Mesendoderm (in vitro differentiated cells): ENCODE measurements around the gene TMEM218.

ENCODE experiments used
- DNase-seq: peaks from one replicate; pipeline ENCODE4 v3.0.0; 2013
- H2AK5ac ChIP-seq: 2 replicates; pipeline ENCODE4 v1.6.1; 2013; ENCODE audit warnings: low read length, inconsistent platforms
- H2BK120ac ChIP-seq: 2 replicates; pipeline ENCODE4 v1.6.1; 2013; ENCODE audit warnings: low read depth, mild to moderate bottlenecking, low read length, moderate library complexity, mixed read lengths
- H2BK15ac ChIP-seq: replicated peaks from 2 replicates; pipeline ENCODE4 v1.6.1; 2013; ENCODE audit warnings: low read depth, mild to moderate bottlenecking, moderate library complexity
- H2BK5ac ChIP-seq: 2 replicates; pipeline ENCODE4 v1.6.1; 2013; ENCODE audit warnings: low read length, inconsistent platforms
- H3K18ac ChIP-seq: 2 replicates; pipeline ENCODE4 v1.6.1; 2013; ENCODE audit warnings: mild to moderate bottlenecking, low read length, mixed read lengths
- H3K23ac ChIP-seq: one replicate; pipeline ENCODE4 v1.6.1; 2013; ENCODE audit warnings: low read length
- H3K27ac ChIP-seq: 2 replicates; pipeline ENCODE4 v1.5.1; 2013; ENCODE audit warnings: low read depth, mild to moderate bottlenecking, inconsistent platforms, low read length, moderate library complexity
- H3K27me3 ChIP-seq: 2 replicates; pipeline ENCODE4 v1.6.1; 2013; ENCODE audit warnings: low read length, control low read depth, mild to moderate bottlenecking, inconsistent platforms; ENCODE audit not compliant: insufficient read depth, poor library complexity
- H3K36me3 ChIP-seq: 2 replicates; pipeline ENCODE4 v1.6.1; 2013; ENCODE audit warnings: low read length, inconsistent platforms; ENCODE audit not compliant: control insufficient read depth, insufficient read depth
- H3K4ac ChIP-seq: one replicate; pipeline ENCODE4 v1.6.1; 2013; ENCODE audit warnings: low read depth, mild to moderate bottlenecking, low read length, moderate library complexity
- H3K4me1 ChIP-seq: 2 replicates; pipeline ENCODE4 v1.6.1; 2013; ENCODE audit warnings: low read depth, low read length, inconsistent platforms; ENCODE audit not compliant: control insufficient read depth
- H3K4me2 ChIP-seq: 2 replicates; pipeline ENCODE4 v1.6.1; 2013; ENCODE audit warnings: low read length
- H3K4me3 ChIP-seq: 2 replicates; pipeline ENCODE4 v1.5.1; 2013; ENCODE audit warnings: mild to moderate bottlenecking, low read length
- H3K56ac ChIP-seq: one replicate; pipeline ENCODE4 v1.6.1; 2013; ENCODE audit warnings: low read length
- H3K79me1 ChIP-seq: 2 replicates; pipeline ENCODE4 v1.6.1; 2013; ENCODE audit warnings: low read length, inconsistent platforms
- H3K79me2 ChIP-seq: 2 replicates; pipeline ENCODE4 v1.6.1; 2013; ENCODE audit warnings: mild to moderate bottlenecking, low read length; ENCODE audit not compliant: control insufficient read depth, insufficient read depth
- H3K9ac ChIP-seq: 2 replicates; pipeline ENCODE4 v1.6.1; 2013; ENCODE audit warnings: low read length, inconsistent platforms
- H4K5ac ChIP-seq: one replicate; pipeline ENCODE4 v1.6.1; 2013; ENCODE audit warnings: low read length
- H4K8ac ChIP-seq: one replicate; pipeline ENCODE4 v1.6.1; 2013; ENCODE audit warnings: low read depth, mild to moderate bottlenecking, control low read depth, low read length, moderate library complexity
- WGBS: extraction: QIAGEN DNeasy Blood & Tissue Kit; methylation state at CpG from one replicate; pipeline ENCODE4 v1.1.7; 2013; ENCODE audit warnings: low lambda C conversion rate, missing lambda C conversion rate; ENCODE audit not compliant: insufficient coverage; ENCODE audit errors: extremely low coverage; 5-methylcytosine and 5-hydroxymethylcytosine counted together

Gene TMEM218

DNA sequence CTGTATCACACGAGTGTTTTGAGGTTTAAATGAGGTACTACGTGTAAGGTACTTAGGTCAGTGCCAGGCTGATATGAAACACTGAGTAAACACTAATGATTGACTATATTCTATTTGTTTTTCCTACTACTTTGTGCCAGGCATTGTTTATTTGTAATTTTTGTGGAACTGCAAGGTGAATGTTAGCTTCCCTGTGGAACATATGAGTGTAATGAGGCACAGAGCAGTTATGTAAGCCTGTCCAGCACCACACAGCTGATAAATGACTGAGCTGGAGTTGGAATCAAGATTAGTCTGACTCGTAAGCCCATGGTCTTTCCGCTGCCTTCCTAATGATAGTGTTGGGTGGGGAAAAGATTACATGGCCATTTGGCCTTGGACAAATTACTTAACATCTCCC is 42.4 kb downstream of the TMEM218 start:
- H3K79me1 ChIP-seq: no peaks in the 10 kb centered on the region
- H4K5ac ChIP-seq: no peak overlapping the region
- H3K4me2 ChIP-seq: no peak overlapping the region
- no CpG with 5 or more reads among the region's 4 CpGs for WGBS
- no peak overlapping the region for H3K23ac ChIP-seq
- no peak overlapping the region for H3K9ac ChIP-seq
- H3K4ac ChIP-seq: no peak overlapping the region
- H3K4me1 ChIP-seq: peaks cover 5% of the 10 kb centered on the region
- H3K4me3 ChIP-seq: no peak overlapping the region
- H4K8ac ChIP-seq: no peak overlapping the region
- H3K36me3 ChIP-seq: no peaks in the 10 kb centered on the region
- no peak overlapping the region for H3K27ac ChIP-seq
- H3K18ac ChIP-seq: no peak overlapping the region
- H3K56ac ChIP-seq: no peak overlapping the region
- no peaks in the 10 kb centered on the region for H3K27me3 ChIP-seq
- H2AK5ac ChIP-seq: no peak overlapping the region
- H2BK120ac ChIP-seq: no peak overlapping the region
- H2BK15ac ChIP-seq: no peak overlapping the region
- no peak for DNase-seq
- no peak overlapping the region for H2BK5ac ChIP-seq
- no peaks in the 10 kb centered on the region for H3K79me2 ChIP-seq

DNA sequence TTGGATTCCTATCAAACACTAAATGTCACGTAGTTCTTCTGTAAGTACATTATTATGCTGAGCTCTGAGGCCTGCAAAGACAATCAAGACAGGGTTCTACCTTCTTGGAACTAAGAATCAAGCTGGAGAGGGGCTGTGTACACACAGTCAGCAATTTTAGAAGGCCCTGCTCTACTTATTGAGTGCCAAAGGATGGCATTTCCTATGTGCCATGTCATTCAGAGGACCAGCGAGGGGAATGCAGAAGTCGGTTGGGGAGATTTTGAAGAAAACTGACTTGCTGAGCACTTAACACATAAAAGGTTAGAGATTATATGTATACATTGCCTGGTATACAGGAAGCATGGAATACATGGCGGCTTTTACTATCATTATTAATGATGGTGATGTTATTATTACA is 43.1 kb downstream of the TMEM218 start:
- Histone ChIP-seq H4K5ac (no peak overlapping the region), H2BK5ac (no peak overlapping the region), H2BK15ac (no peak overlapping the region), H3K4me1 (peaks cover 3% of the 10 kb centered on the region), H3K79me1 (no peaks in the 10 kb centered on the region), H3K79me2 (no peaks in the 10 kb centered on the region), H2BK120ac (no peak overlapping the region), H3K27me3 (no peaks in the 10 kb centered on the region), H3K18ac (no peak overlapping the region), H3K9ac (no peak overlapping the region), H3K56ac (no peak overlapping the region), H3K4me3 (no peak overlapping the region), H3K4me2 (no peak overlapping the region), H3K27ac (no peak overlapping the region), H4K8ac (no peak overlapping the region), H3K23ac (no peak overlapping the region), H3K36me3 (no peaks in the 10 kb centered on the region), H3K4ac (no peak overlapping the region), H2AK5ac (no peak overlapping the region)
- no peak for DNase-seq
- WGBS: no CpG with 5 or more reads among the region's 4 CpGs

DNA sequence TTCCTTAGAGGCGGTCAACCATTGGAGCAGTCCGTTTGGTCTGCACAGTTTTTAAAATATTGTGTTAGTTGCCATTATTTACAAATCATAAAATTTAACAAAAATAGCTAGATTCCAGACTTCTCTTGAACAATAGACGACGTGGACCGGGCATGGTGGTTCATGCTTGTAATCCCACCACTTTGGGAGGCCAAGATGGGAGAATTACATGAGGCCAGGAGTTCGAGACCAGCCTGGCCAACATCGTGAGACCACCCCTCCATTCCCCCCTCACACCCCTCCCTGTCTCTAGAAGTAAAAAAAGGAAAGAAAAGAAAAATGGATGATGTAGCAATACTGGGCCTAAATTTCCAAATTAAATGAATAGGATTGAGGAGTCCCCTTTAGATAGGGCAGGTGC is 47.4 kb downstream of the TMEM218 start:
- no peak for DNase-seq

DNA sequence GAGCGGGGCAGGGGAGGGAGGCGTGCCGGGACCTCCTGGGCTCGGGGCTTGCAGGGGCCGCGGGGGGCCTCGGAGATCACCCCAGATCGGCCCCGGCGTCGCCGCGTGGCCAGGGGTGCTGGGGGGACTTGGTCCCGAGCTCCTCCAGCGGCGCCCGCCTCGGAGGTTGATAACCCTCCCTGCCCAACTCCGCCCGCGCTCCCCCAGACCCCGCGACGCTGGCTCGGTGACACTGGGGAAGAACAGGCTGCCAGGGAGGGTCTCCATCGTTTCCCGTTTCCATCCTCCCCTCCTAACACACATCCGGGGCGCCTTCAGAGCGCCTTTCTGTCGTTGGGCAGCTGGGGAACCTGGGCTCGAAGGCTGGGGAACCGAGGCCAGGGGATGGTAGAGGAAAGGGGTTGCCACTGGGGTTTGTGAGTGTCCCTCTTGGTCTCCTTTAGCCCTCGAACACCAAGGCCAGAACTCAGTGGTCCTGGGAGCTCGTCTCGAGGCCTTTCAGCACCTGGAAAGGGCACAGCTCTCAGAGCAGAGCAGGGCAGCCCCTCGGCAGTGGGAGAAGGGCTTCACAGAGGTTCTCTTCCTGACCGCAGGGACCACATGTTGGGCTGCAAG is 47.9 kb downstream of the TMEM218 start:
- H3K56ac ChIP-seq: peak overlapping the region; percentile 87
- peaks cover 2% of the 10 kb centered on the region for H3K4me1 ChIP-seq
- no peak overlapping the region for H2BK5ac ChIP-seq
- no peak overlapping the region for H2BK120ac ChIP-seq
- WGBS: no CpG with 5 or more reads among the region's 38 CpGs
- H3K23ac ChIP-seq: peak overlapping the region; percentile 66
- H2AK5ac ChIP-seq: no peak overlapping the region
- peak overlapping the region; percentile 70 for H3K4me3 ChIP-seq
- no peak overlapping the region for H3K4ac ChIP-seq
- no peak overlapping the region for H4K5ac ChIP-seq
- DNase-seq: peak; percentile 67
- peak overlapping the region; percentile 95 for H3K4me2 ChIP-seq
- no peak overlapping the region for H4K8ac ChIP-seq
- no peaks in the 10 kb centered on the region for H3K36me3 ChIP-seq
- no peaks in the 10 kb centered on the region for H3K79me1 ChIP-seq
- no peaks in the 10 kb centered on the region for H3K27me3 ChIP-seq
- H3K27ac ChIP-seq: no peak overlapping the region
- no peaks in the 10 kb centered on the region for H3K79me2 ChIP-seq
- no peak overlapping the region for H3K18ac ChIP-seq
- peak overlapping the region; percentile 80 for H3K9ac ChIP-seq
- no peak overlapping the region for H2BK15ac ChIP-seq

More for the DNA sequence above, 47.4 kb downstream of the TMEM218 start:
- no CpG with 5 or more reads among the region's 7 CpGs for whole genome bisulfite sequencing
- H3K4me1 ChIP-seq: peaks cover 2% of the 10 kb centered on the region
- H3K4ac ChIP-seq: no peak overlapping the region
- H3K23ac ChIP-seq: peak overlapping the region; percentile 66
- H3K4me2 ChIP-seq: peak overlapping the region; percentile 95
- peak overlapping the region; percentile 70 for H3K4me3 ChIP-seq
- H3K9ac ChIP-seq: peak overlapping the region; percentile 80
- H3K79me1 ChIP-seq: no peaks in the 10 kb centered on the region
- no peak overlapping the region for H2BK120ac ChIP-seq
- no peaks in the 10 kb centered on the region for H3K79me2 ChIP-seq
- no peaks in the 10 kb centered on the region for H3K36me3 ChIP-seq
- H2BK15ac ChIP-seq: no peak overlapping the region
- no peaks in the 10 kb centered on the region for H3K27me3 ChIP-seq
- no peak overlapping the region for H2AK5ac ChIP-seq
- no peak overlapping the region for H3K18ac ChIP-seq
- H4K5ac ChIP-seq: no peak overlapping the region
- H4K8ac ChIP-seq: no peak overlapping the region
- no peak overlapping the region for H2BK5ac ChIP-seq
- H3K56ac ChIP-seq: peak overlapping the region; percentile 87
- H3K27ac ChIP-seq: no peak overlapping the region

- WGBS: no CpG with 5 or more reads among the region's 46 CpGs
- H3K27me3 ChIP-seq: no peaks in the 10 kb centered on the region
- H3K27ac ChIP-seq: no peak within 1 kb of the TSS
Measured at GRCh38 chr11:125062931-125063428, 48.4 kb downstream of the TMEM218 start, which contains the start of gene SLC37A2. Gene SLC37A2, plus strand, starts transcription at chr11:125063305. Its CDS starts 63 bp downstream, at chr11:125063368.

More at GRCh38 chr11:125062931-125063428, 48.4 kb downstream of the TMEM218 start, which contains the start of gene SLC37A2:
- Histone ChIP-seq H3K18ac (no peak within 1 kb of the TSS), H4K5ac (no peak within 1 kb of the TSS), H3K79me2 (no peaks in the 10 kb centered on the region), H2AK5ac (no peak within 1 kb of the TSS), H3K4me3 (peak within 1 kb of the TSS; percentile 70), H2BK15ac (no peak within 1 kb of the TSS), H3K79me1 (no peaks in the 10 kb centered on the region), H3K4me1 (peaks cover under 1% of the 10 kb centered on the region), H3K4ac (no peak within 1 kb of the TSS), H4K8ac (no peak within 1 kb of the TSS), H2BK5ac (no peak within 1 kb of the TSS), H3K9ac (peak within 1 kb of the TSS; percentile 80), H3K36me3 (no peaks in the 10 kb centered on the region), H3K23ac (peak within 1 kb of the TSS; percentile 66), H3K4me2 (peak within 1 kb of the TSS; percentile 95), H2BK120ac (no peak within 1 kb of the TSS), H3K56ac (peak within 1 kb of the TSS; percentile 87)
- DNase-seq: peak; percentile 75
